NCI-H82 (cell line): ENCODE results near the gene MINDY3.
A peak's percentile ranks its signal among the peaks of the same experiment; 100 is the strongest.
"Not testable (repeated sequence)": the region's sequence is repeated elsewhere in the genome, so short reads cannot be mapped to it uniquely, and the experiment has no call there.

Source experiments
- DNase-seq: peaks from one replicate; lab custom pipeline; 2025; lab: John Stamatoyannopoulos, UW

The MINDY3 gene

GRCh38 chr10:15859906-15860691, at the start of gene MINDY3:
TSS of gene MINDY3 (minus strand) at chr10:15860507. CDS start at chr10:15860299, 208 bp downstream.
- DNase-seq, result peak; percentile 89

- DNase-seq, result peak; percentile 45
Observed at GRCh38 chr10:15901889-15902288, 41.6 kb upstream of the MINDY3 start.

GRCh38 chr10:15898046-15898445, 37.7 kb upstream of the MINDY3 start:
- DNase-seq, result peak; percentile 11

- no peak for DNase-seq
Observed at GRCh38 chr10:15897287-15897686, 37.0 kb upstream of the MINDY3 start.

- no peak for DNase-seq
Observed at GRCh38 chr10:15896654-15897053, 36.3 kb upstream of the MINDY3 start.

- DNase-seq, result no peak
Observed at GRCh38 chr10:15884447-15884846, 24.1 kb upstream of the MINDY3 start.

- DNase-seq, result no peak
Observed at GRCh38 chr10:15881542-15881941, 21.2 kb upstream of the MINDY3 start.

GRCh38 chr10:15879663-15880062, 19.4 kb upstream of the MINDY3 start:
- DNase-seq, result peak; percentile 31

GRCh38 chr10:15879058-15879457, 18.8 kb upstream of the MINDY3 start:
- peak; percentile 67 for DNase-seq

GRCh38 chr10:15877836-15878576, 17.7 kb upstream of the MINDY3 start:
- peak; percentile 2 for DNase-seq

- not testable (repeated sequence) for DNase-seq
Observed at GRCh38 chr10:15876274-15876673, 16.0 kb upstream of the MINDY3 start.

- not testable (repeated sequence) for DNase-seq
Observed at GRCh38 chr10:15872645-15873044, 12.3 kb upstream of the MINDY3 start.

GRCh38 chr10:15871823-15872222, 11.5 kb upstream of the MINDY3 start:
- no peak for DNase-seq

GRCh38 chr10:15869935-15870334, 9.6 kb upstream of the MINDY3 start:
- DNase-seq, result no peak

GRCh38 chr10:15868006-15868405, 7.7 kb upstream of the MINDY3 start:
- DNase-seq, result no peak

- no peak for DNase-seq
Observed at GRCh38 chr10:15865304-15865703, 5.0 kb upstream of the MINDY3 start.

GRCh38 chr10:15864419-15864818, 4.1 kb upstream of the MINDY3 start:
- no peak for DNase-seq

- DNase-seq, result no peak
Observed at GRCh38 chr10:15863733-15864132, 3.4 kb upstream of the MINDY3 start.

GRCh38 chr10:15863323-15863722, 3.0 kb upstream of the MINDY3 start:
- no peak for DNase-seq

- DNase-seq, result no peak
Observed at GRCh38 chr10:15860692-15861201, 440 bp upstream of the MINDY3 start.

GRCh38 chr10:15859509-15859905, 800 bp downstream of the MINDY3 start:
- DNase-seq, result no peak

GRCh38 chr10:15858861-15859281, 1.4 kb downstream of the MINDY3 start:
- DNase-seq, result no peak

- no peak for DNase-seq
Observed at GRCh38 chr10:15857107-15857575, 3.2 kb downstream of the MINDY3 start.
